ENCODE measurements around the gene LCN6. TPM values are rescaled to one million over a fixed set of nuclear protein-coding genes. Genes with fewer than 3 reads are reported as not detected.
A peak's percentile ranks its signal among the peaks of the same experiment; 100 is the strongest.

The LCN6 gene
- total RNA-seq, 1 experiment from 2014 or later = not detected

GRCh38 chr9:136728548-136729123 lies 19.7 kb downstream of the LCN6 start:
- Histone ChIP-seq H2AFZ (ENCODE audit: low read length) (no peak overlapping the region), H3T11ph (ENCODE audit: low read length) (no peak overlapping the region), H4K5ac (ENCODE audit: insufficient read length, low read depth, low read length) (no peak overlapping the region), H3K79me2 (ENCODE audit: insufficient read depth, low read length) (peaks cover 11% of the 10 kb centered on the region; the same call in 1 of the 2 replicates), H3K23me2 (ENCODE audit: insufficient read length, low read depth, low read length, poor library complexity, severe bottlenecking) (peaks cover 10% of the 10 kb centered on the region), H3K18ac (ENCODE audit: insufficient read length, low read depth, low read length) (no peak overlapping the region), H3K79me1 (ENCODE audit: insufficient read depth, low read depth, low read length, poor library complexity, severe bottlenecking) (peaks cover 6% of the 10 kb centered on the region), H3K4ac (ENCODE audit: low read depth, low read length) (no peak overlapping the region), H3K27me3 (ENCODE audit: insufficient read depth, low read length) (no peaks in the 10 kb centered on the region), H2BK20ac (ENCODE audit: low read depth, low read length, poor library complexity, severe bottlenecking) (no peak overlapping the region), H3K14ac (ENCODE audit: insufficient read depth, low read length) (peak overlapping the region; percentile 55), H2BK120ac (ENCODE audit: low read depth, low read length, poor library complexity, severe bottlenecking) (no peak overlapping the region), H3K9me3 (ENCODE audit: control insufficient read depth, low read depth, low read length) (no peaks in the 10 kb centered on the region), H2BK12ac (ENCODE audit: insufficient read length, low read depth, low read length) (no peak overlapping the region), H3K23ac (ENCODE audit: insufficient read length, low read depth, low read length) (no peak overlapping the region), H4K8ac (replicated peaks; ENCODE audit: insufficient read length, low read depth, low read length) (no peak overlapping the region), H3K4me2 (ENCODE audit: insufficient read depth, insufficient read length, low read length) (peak overlapping the region; percentile 46), H3K56ac (ENCODE audit: insufficient read length, low read depth, low read length) (no peak overlapping the region), H3K27ac (ENCODE audit: insufficient read length, low read depth, low read length) (no peak overlapping the region), H2BK5ac (ENCODE audit: insufficient read length, low read length) (no peak overlapping the region), H3K9ac (ENCODE audit: extremely low read depth, insufficient read length, low read length) (no peak overlapping the region), H3K4me1 (ENCODE audit: insufficient read depth, low read length) (no peaks in the 10 kb centered on the region), H2BK15ac (ENCODE audit: low read depth, low read length) (no peak overlapping the region), H4K91ac (ENCODE audit: insufficient read length, low read depth, low read length) (no peak overlapping the region), H4K20me1 (ENCODE audit: control insufficient read depth, insufficient read depth, insufficient read length) (no peaks in the 10 kb centered on the region), H2AK5ac (ENCODE audit: insufficient read length, low read length) (no peak overlapping the region)
- no peak for TF ChIP-seq CTCF (conservative IDR thresholded peaks at IDR 0.05)
- DNase-seq = peak; percentile 64
- no CpG with 5 or more reads among the region's 53 CpGs for WGBS (ENCODE audit: extremely low coverage, insufficient read length, low lambda C conversion rate)
- Mint-ChIP-seq H3K27ac (no peak overlapping the region), H3K36me3 (ENCODE audit: insufficient read depth in 1 of 3, low read depth in 3 of 3) (peaks cover 27 to 38% (median 31%) of the 10 kb centered on the region in 3 experiments), H3K9me3 (no peaks in the 10 kb centered on the region; a peak in 1 of 5 replicates), H3K27me3 (ENCODE audit: low read depth) (peaks cover 11% of the 10 kb centered on the region), H3K4me1 (peaks cover 10 to 24% of the 10 kb centered on the region in 2 experiments), H3K4me3 (peak overlapping the region; percentile 57 to 78)
